Central memory CD4-positive, alpha-beta T cell (primary cell): Measurements from ENCODE around the gene TBL1XR1.
"Not testable (repeated sequence)": the region's sequence is repeated elsewhere in the genome, so short reads cannot be mapped to it uniquely, and the experiment has no call there.

Experiments
- DNase-seq: peaks from one replicate; pipeline ENCODE4 v3.0.0; 2022

The TBL1XR1 gene

DNA sequence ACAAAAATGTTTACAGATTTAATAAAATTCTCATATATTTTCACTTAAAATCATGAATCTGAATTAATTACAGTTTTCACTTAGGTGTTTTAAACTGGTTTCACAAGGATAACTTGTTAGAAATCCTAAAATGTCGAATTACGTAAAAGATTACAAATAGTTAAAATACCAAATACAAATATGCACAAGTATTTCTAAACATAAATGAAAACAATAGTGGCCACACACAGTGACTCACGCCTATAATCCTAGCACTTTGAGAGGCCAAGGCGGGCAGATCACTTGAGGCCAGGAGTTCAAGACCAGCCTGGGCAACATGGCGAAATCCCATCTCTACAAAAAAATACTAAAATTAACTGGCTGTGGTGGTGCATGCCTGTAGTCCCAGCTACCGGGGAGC, 10.9 kb upstream of the TBL1XR1 start:
- DNase-seq: no peak

DNA sequence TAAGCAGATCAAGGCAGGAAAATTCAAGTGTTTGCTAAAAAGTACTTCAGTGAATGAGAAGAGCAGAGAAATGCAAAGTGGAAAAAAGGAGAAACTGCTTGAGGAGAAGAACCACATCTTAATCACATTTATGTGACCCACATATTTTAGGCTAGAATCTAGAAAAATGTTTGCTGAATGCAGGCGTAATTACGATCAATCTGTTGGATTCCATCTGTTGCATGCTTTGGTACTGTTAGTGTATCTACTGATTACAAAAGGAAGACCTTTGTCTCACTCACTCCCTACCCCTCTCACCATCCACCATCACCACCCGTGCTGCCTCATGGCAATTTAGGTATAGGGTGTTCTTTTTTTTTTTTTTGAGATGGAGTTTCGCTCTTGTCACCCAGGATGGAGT, 9.7 kb upstream of the TBL1XR1 start:
- no peak for DNase-seq

DNA sequence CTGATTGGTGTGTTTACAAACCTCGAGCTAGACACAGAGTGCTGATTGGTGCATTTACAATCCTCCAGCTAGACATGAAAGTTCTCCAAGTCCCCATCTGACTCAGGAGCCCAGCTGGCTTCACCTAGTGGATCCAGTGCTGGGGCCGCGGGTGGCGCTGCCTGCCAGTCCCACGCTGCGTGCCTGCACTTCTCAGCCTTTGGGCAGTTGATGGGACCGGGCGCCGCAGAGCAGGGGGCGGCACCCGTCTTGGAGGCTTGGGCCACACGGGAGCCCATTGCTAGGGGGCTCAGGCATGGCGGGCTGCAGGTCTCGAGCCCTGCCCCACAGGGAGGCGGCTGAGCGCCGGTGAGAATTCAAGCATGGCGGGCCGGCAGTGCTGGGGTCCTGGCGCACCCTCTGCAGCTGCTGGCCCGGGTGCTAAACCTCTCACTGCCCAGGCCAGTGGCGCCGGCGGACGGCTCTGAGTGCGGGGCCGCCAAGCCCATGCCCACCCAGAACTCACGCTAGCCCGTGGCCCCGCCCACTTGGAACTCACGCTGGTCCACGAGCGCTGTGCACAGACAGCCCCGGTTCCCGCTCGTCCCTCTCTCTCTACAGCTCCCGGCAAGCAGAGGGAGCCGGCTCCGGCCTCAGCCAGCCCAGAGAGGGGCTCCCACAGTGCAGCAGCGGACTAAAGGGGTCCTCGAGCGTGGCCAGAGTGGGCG, 6.6 kb upstream of the TBL1XR1 start:
- DNase-seq: no peak

DNA sequence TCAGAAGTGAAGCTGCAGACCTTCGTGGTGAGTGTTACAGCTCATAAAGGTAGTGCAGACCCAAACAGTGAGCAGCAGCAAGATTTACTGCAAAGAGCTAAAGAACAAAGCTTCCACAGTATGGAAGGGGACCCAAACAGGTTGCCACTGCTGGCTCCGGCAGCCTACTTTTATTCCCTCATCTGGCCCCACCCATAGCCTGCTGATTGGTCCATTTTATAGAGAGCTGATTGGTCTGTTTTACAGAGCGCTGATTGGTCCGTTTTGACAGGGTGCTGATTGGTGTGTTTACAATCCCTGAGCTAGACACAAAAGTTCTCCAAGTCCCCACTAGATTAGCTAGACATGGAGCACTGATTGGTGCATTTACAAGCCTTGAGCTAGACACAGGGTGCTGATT, 5.7 kb upstream of the TBL1XR1 start:
- not testable (repeated sequence) for DNase-seq

DNA sequence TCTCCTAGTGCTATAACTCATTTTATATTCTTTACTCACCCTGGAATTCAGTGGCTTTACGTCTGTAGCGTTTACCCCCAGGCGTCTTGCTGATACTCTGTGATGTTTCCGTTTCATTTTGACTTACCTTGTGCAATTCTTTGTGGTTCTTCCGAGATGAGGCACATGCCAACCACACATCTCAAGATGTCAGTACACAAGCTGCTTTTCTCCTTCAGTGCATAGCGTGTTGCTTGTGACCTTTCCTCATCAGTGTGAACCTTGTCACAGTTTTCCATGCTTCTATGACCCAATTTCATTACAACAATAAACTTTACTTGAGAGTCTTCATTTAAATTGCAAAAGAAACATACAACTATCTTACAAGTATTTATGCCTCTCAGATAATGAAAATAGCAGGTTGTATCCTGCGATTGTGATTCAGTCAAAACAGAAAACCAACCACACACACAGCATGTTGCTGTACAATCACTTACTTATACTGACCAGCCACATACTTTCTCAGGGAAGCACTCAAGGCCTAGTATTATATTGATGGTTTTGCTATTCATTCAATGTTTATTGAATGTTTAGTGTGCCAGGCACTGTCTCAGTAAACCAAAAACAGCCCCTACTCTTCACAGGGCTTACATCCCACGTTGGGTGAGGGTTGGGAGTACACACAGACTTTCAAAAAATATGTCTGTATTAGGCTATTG, 4.6 kb upstream of the TBL1XR1 start:
- DNase-seq: peak; percentile 77

DNA sequence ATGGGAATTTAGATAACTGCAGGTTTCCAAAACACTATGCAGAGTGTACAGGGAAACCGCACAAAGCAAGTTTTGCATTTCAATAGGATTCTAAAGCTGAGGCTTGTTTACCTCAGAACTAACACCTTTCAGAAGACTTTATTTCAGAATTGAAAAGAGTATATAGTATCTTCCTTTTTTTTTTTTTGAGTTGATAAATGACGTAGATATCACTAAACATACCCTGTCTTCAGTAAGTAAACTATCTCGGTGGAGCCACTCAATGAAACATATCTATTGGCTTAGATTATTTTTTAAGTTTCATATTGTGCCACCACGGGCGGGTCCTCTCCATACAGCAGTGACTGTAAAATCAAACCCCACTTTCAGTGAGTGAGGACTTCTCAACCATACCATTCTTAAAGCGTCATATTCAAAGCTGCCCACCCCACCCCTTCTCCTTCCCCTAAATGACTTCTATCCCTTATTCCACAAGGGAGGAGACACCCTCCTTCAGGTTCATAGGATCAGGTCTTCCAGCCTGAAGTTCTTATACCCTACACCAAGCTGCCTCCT, 2.0 kb upstream of the TBL1XR1 start:
- peak; percentile 38 for DNase-seq

DNA sequence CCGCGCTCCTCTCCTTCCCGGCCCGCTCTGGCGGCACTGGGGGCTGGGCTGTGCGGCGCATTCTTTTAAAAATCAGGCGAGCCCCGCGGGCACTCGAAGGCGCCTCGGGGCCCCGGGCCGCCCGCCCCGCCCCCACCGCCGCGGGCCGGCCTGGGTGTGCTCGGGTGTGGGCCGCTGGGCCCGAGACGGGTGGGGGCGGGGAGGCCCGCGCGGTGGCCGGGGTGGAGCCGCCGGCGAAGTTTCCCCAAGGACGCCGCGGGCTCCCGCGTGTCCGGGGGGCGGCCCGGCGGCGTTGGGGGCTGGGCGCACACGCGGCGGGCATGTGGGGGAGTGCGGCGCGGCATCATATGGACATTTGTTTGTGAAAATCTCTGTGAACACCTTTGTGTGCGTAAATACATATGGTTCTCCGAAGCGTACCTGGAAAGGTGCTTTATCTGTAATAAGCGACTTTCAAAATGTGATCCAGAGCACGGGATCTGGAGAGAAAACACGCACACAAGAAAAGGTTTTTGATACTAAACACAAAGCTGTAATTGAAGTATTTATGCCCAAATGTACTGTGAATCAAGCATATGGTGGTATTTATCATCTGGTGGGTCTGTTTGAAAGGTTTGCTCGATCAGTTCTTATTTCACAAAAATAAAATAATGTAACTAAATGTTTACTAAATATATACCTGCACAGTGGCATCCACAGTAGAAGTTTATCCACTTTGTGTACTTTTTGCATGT, 612 bp upstream of the TBL1XR1 start:
- DNase-seq: no peak

DNA sequence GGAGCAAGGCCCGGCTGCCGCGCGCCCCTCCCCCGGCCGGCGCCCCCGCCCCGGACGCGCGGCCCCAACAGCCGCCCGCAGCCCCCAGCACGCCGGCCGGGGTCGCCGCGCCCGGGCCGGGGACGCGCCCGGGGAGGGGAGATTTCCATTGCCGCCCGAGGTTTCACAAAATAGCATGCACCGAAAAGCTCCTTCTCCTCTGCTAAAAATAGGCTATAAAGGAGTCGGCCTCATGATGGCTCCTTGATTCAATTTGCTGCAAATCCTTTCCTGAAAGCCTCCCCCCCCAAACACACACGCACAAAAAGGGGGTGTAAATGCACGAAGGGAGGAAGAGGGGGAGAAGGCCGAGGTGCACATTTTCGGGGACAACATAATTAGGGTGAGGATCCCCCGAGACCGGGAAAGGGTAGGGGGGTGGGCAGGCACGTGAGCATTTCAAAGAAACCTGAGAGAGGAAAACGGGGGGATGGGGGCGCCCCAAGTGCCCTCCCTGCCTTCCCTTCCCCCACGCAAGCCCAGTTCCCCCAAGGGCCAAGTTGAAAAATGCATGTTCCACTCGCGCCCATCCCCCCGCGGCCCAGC, 734 bp downstream of the TBL1XR1 start:
- peak; percentile 56 for DNase-seq

DNA sequence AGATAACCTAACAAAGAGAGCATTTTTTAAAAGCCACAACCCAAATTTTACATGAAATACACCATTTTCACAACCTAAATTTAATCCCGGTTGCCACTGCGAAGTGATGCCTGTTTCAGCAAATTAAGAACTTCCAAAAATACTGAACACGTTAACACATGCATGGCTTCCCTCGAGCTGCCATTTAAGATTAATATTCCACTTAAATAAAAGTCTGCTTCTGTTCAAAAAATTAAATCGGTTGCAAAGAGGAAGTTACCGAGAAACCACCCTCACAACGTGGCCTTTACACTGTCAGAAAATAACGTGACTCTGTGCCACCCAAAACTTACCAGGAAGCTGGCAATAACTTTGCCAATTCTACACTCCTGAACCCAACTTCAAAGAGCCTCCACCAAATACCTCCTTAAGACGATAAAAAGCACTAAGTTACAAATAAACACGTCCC, 1.2 kb downstream of the TBL1XR1 start:
- DNase-seq: peak; percentile 50

DNA sequence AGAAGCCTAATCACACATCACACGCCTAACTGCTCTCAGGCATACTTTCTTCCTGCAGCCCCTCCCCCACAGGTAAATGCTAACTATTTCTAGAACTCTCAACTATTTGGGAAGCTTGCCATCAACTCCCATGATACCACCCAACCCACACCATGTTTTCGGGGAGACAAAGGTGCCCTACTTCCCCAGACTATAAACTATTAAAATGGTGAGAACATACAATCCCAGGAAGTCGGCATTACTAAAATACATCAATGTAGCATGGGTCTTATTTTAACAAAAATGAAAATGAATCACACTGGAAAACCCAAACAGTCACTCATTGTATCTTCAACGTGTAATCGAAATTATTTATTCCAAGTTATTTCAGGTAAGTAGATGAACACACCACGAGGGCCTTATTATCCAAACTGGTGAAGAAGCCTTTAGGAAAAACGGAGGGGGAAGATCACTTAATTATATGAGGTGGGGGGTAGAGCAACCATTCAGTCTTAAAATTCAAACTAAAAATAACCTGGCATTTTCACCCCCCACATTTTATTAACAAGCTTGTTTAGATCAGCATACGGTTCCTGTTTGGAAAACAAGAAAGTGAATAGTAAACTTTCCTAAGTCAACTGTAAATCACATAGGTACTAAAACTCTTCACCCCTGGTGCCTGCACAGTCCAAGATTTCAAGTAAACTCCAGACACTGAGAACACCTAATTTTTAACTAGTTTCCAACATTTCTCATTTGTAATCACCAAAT, 1.9 kb downstream of the TBL1XR1 start:
- DNase-seq: peak; percentile 20

GRCh38 chr3:177194299-177194698, 3.0 kb downstream of the TBL1XR1 start:
- no peak for DNase-seq

- no peak for DNase-seq
These were observed 3.5 kb downstream of the TBL1XR1 start for GRCh38 chr3:177193688-177194268.

DNA sequence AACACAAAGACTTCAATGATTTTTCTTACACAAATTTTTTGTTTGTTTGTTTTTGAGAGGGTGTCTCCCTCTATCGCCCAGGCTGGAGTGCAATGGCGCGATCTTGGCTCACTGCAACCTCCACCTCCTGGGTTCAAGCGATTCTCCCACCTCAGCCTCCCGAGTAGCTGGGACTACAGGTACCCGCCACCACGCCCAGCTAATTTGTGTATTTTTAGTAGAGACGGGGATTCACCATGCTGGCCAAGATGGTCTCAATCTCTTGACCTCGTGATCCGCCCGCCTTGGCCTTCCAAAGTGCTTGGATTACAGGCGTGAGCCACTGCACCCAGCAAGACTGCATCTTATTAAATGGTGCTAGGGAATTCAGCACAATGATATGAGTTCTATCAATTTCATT, 4.0 kb downstream of the TBL1XR1 start:
- DNase-seq: not testable (repeated sequence)

DNA sequence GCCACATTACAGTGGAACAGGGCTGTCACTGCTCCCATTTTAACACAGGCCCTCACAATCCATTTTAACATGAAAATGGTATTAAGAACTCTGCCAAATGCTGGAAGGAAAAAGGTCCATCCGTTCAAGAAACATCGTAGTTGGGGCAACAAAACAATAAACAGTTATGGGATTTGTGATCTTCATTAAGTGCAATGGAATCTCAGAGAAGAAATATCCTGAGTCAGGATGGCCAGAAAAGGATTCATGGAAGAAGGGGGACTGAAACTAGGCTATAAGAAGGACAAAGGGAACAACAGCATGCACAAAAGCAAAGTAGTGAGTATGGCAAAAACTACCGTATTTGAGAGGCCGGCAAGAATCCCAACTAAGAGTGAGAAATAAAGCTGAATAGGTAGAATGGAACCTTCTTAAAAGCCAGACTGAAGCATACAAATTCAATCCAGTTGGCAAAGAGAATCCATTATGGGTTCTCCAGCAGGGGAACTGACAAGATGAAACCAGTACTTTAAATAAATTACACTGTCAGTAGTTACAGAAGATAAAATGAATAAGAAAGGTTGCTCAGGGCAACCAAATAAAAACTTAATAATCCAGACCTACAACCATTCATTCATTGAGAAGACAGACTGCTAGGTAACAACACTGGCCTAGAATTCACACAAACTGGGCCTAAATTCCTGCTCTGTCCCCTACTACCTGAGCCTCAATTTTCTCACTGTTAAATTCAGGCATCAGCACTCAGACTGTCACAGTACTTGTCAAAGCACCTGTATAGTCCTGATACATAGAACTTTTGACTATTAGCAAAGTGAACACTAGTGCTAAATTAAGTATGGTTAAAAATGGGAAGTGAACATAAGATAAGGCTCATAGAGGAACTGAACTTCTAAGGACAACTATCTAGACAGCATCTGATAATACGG, 6.3 kb downstream of the TBL1XR1 start:
- no peak for DNase-seq

- not testable (repeated sequence) for DNase-seq
These were observed 7.1 kb downstream of the TBL1XR1 start for GRCh38 chr3:177190184-177190583.

- DNase-seq: not testable (repeated sequence)
These were observed 9.0 kb downstream of the TBL1XR1 start for GRCh38 chr3:177188325-177188724.

DNA sequence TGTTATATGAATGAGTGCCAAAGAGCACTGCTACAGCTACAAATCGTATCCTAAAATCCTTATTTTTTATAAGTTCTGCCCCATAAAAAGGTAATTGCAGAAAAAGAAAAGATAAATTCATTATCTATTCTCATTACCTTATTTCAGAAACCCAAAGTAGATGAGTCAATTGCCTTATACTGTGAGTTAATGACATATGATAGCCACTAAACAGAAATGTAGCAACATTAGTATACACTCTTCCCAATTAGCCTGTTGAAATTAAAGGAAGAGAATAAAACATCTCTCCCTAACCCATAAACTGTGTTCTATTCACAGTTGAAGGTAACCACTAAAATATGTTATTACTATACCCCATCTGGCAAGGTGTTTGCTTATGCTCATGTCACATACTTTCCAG, 11.0 kb downstream of the TBL1XR1 start:
- DNase-seq: no peak

- DNase-seq: no peak
These were observed 12.2 kb downstream of the TBL1XR1 start for GRCh38 chr3:177185035-177185574.

DNA sequence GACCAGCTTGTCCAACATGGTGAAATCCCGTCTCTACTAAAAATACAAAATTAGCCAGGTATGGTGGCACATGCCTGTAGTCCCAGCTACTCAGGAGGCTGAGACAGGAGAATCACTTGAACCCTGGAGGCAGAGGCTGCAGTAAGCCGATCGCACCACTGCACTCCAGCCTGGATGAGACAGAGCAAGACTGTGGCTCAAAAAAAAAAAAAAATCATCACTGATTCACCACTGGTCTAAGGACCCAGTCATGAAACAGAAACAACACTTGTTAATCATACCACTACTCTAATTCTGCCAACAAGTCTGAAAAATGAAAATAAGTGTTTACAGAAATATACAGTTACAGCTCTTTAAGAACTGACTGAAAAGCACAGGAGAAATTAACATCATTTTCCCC, 12.7 kb downstream of the TBL1XR1 start:
- not testable (repeated sequence) for DNase-seq

DNA sequence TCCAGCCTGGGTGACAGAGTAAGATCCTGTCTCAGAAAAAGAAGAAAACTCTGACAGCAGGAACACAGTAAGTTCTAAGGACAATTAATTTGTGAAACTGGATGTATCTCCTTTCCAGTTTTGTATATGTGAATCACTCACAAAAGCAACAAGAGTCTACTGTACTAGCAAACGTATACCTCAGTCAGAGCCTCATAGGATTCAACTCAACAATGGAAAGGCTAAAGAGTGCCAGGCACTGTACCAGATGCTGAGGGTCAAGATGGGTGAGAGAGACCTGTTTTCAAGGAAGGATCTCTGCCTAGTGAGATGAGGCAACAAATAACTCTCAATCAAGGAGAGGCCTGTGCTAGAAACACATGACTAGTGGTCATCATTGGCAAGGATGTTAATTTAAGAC, 14.9 kb downstream of the TBL1XR1 start:
- no peak for DNase-seq
